HCT116 (cell line): ENCODE measurements around the gene OR5C1. TPM values are rescaled to one million over a fixed set of nuclear protein-coding genes. Genes with fewer than 3 reads are reported as not detected.

ENCODE experiments used
- ATAC-seq: fragments of 200-7000 bp; cut with Tn5 transposase; 2 replicates; pipeline ENCODE4 v1.9.1; 2020; ENCODE audit warnings: mild to moderate bottlenecking, moderate library complexity
- BruUV-seq: library from RNA; stranded (reverse); fragments of 400-500 nt; replicated peaks from 2 replicates; lab custom pipeline; 2021; lab: Mats Ljungman, UMichigan
- CTCF ChIA-PET: fragments of 300-600 bp; sonication (Branson Sonifier 250); formaldehyde crosslinking; loops from one replicate; lab custom pipeline; 2021; ENCODE audit warnings: antibody characterized with exemption; lab: Charles Lee
- POLR2A ChIA-PET: fragments of 300-600, 350-600 bp; sonication (Branson Sonifier 250); formaldehyde crosslinking; loops from one replicate; lab custom pipeline; 2021; ENCODE audit warnings: antibody characterized with exemption; lab: Charles Lee
- RAD21 ChIA-PET, 2 experiments: fragments of 300-600 bp; sonication (Branson Sonifier 250); formaldehyde crosslinking; loops; one replicate each; lab custom pipeline; 2023; ENCODE audit warnings: low total read pairs in 2 of 2; ENCODE audit not compliant: uncharacterized antibody in 2 of 2, unreplicated experiment in 2 of 2, low non-redundant PET in 1 of 2; lab: Charles Lee
- DNase-seq: peaks from one replicate; pipeline ENCODE4 v3.0.0-alpha.2; 2010; ENCODE audit warnings: low read depth, low spot score
- H2AFZ ChIP-seq: fragments of 200-600 bp; shearing (Covaris generic), sonication (generic); 2 replicates; pipeline ENCODE4 v1.6.1; 2017; ENCODE audit warnings: low read depth, mixed run types, mixed read lengths, antibody characterized with exemption, low read length; ENCODE audit not compliant: poor library complexity, severe bottlenecking
- H3K27ac ChIP-seq: 2 replicates; pipeline ENCODE4 v1.5.1; 2012; ENCODE audit warnings: low read depth, low read length
- H3K27me3 ChIP-seq: fragments of 200-600 bp; sonication (generic); 2 replicates; pipeline ENCODE4 v1.6.1; 2016; ENCODE audit warnings: mixed run types, low read length, mixed read lengths; ENCODE audit not compliant: insufficient read depth
- H3K36me3 ChIP-seq, 2 experiments: fragments of 200-500 bp in 1 of 2; fragments of 200-600 bp in 1 of 2; sonication (Bioruptor generic) in 1 of 2; sonication (generic) in 1 of 2; 2 replicates each; pipeline versions ENCODE4 v1.5.1 to v1.6.1; 2014 to 2016; ENCODE audit warnings: low read length in 2 of 2, inconsistent platforms in 1 of 2, mixed read lengths in 1 of 2, mixed run types in 1 of 2; ENCODE audit not compliant: insufficient read depth in 2 of 2, control insufficient read depth in 1 of 2
- H3K4me1 ChIP-seq, 2 experiments: fragments of 200-600 bp in 1 of 2; sonication (generic) in 1 of 2; 2 replicates each; pipeline versions ENCODE4 v1.5.1 to v1.6.1; 2012 to 2017; ENCODE audit warnings: low read length in 2 of 2, inconsistent platforms in 1 of 2, mild to moderate bottlenecking in 1 of 2, mixed read lengths in 1 of 2, mixed run types in 1 of 2, moderate library complexity in 1 of 2; ENCODE audit not compliant: insufficient read depth in 2 of 2, control insufficient read depth in 1 of 2
- H3K4me2 ChIP-seq: fragments of 200-600 bp; sonication (generic); 2 replicates; pipeline ENCODE4 v1.6.1; 2017; ENCODE audit warnings: mixed run types, low read length, mixed read lengths
- H3K4me3 ChIP-seq, 2 experiments: fragments of 200-600 bp in 1 of 2; sonication (generic) in 1 of 2; replicated peaks in 1 of 2; 2 replicates each; pipeline ENCODE4 v1.5.1; 2011 to 2016; ENCODE audit warnings: low read length in 2 of 2, control low read depth in 1 of 2, low read depth in 1 of 2, mild to moderate bottlenecking in 1 of 2, mixed read lengths in 1 of 2, mixed run types in 1 of 2
- H3K79me2 ChIP-seq: fragments of 200-600 bp; sonication (generic); 2 replicates; pipeline ENCODE4 v1.6.1; 2017; ENCODE audit warnings: mild to moderate bottlenecking, mixed run types, low read length, moderate library complexity, mixed read lengths; ENCODE audit not compliant: insufficient read depth
- H3K9ac ChIP-seq: fragments of 200-600 bp; sonication (generic); 2 replicates; pipeline ENCODE4 v1.6.1; 2016; ENCODE audit warnings: low read length, mixed read lengths
- H3K9me2 ChIP-seq: fragments of 200-600 bp; sonication (generic), shearing (Covaris generic); 2 replicates; pipeline ENCODE4 v1.6.1; 2017; ENCODE audit warnings: mixed run types, mild to moderate bottlenecking, moderate library complexity; ENCODE audit not compliant: insufficient read depth
- H3K9me3 ChIP-seq, 2 experiments: fragments of 200-500 bp in 1 of 2; fragments of 200-600 bp in 1 of 2; sonication (Bioruptor generic) in 1 of 2; sonication (generic) in 1 of 2; 2 replicates each; pipeline ENCODE4 v1.6.1; 2014 to 2017; ENCODE audit warnings: low read length in 2 of 2, mixed read lengths in 2 of 2, inconsistent platforms in 1 of 2, low read depth in 1 of 2, mild to moderate bottlenecking in 1 of 2, mixed run types in 1 of 2, moderate library complexity in 1 of 2; ENCODE audit not compliant: control insufficient read depth in 1 of 2, insufficient read depth in 1 of 2
- H4K20me1 ChIP-seq: fragments of 200-600 bp; sonication (generic), shearing (Covaris generic); 2 replicates; pipeline ENCODE4 v1.6.1; 2017; ENCODE audit warnings: mixed run types, mild to moderate bottlenecking, moderate library complexity; ENCODE audit not compliant: insufficient read depth
- CBX3 ChIP-seq: IDR thresholded peaks from 2 replicates; pipeline ENCODE4 v1.6.1; 2012; ENCODE audit warnings: low read depth
- CEBPB ChIP-seq: IDR thresholded peaks from 2 replicates; pipeline ENCODE4 v1.6.1; 2012; ENCODE audit warnings: low read depth
- CTCF ChIP-seq, 3 experiments: fragments of 200-600 bp in 1 of 3; sonication (generic) in 1 of 3; IDR thresholded peaks in 2 of 3; conservative IDR thresholded peaks in 1 of 3; 2 replicates each; pipeline ENCODE4 v1.5.1; 2012 to 2017; ENCODE audit warnings: low read depth in 2 of 3, low read length in 2 of 3, antibody characterized with exemption in 1 of 3, borderline replicate concordance in 1 of 3, control low read depth in 1 of 3, mild to moderate bottlenecking in 1 of 3, mixed read lengths in 1 of 3, mixed run types in 1 of 3, moderate library complexity in 1 of 3; ENCODE audit not compliant: insufficient read depth in 1 of 3
- EZH2phosphoT487 ChIP-seq: fragments of 200-600 bp; IDR thresholded peaks from 2 replicates; pipeline ENCODE4 v1.6.1; 2018; ENCODE audit warnings: antibody characterized with exemption, borderline replicate concordance
- MAX ChIP-seq: IDR thresholded peaks from 2 replicates; pipeline ENCODE4 v1.6.1; 2012
- REST ChIP-seq: IDR thresholded peaks from 2 replicates; pipeline ENCODE4 v1.6.1; 2012; ENCODE audit warnings: low read depth
- ZBTB33 ChIP-seq: IDR thresholded peaks from 2 replicates; pipeline ENCODE4 v1.6.1; 2011; ENCODE audit warnings: mild to moderate bottlenecking, low read length, moderate library complexity; ENCODE audit not compliant: insufficient replicate concordance; ENCODE audit errors: extremely low read depth
- ZFX ChIP-seq: fragments of 450-650 bp; IDR thresholded peaks from 2 replicates; pipeline ENCODE4 v1.6.1; 2017
- intact Hi-C: fragments of 100-400 bp; cut with micrococcal nuclease; formaldehyde crosslinking; loops from 2 replicates; pipeline ENCODE4 v1.10.0; 2022
- total RNA-seq: library from RNA; stranded (reverse); gene quantifications from one replicate; pipeline ENCODE4 v1.2.1, GENCODE V29; 2021; ENCODE audit not compliant: unreplicated experiment

The OR5C1 gene
- total RNA-seq, 1 experiment from 2014 or later, result not detected

GRCh38 chr9:122791872-122792669 is 3.3 kb downstream of the OR5C1 start:
- ChIA-PET POLR2A (no interaction called here), RAD21 (no interaction called here), CTCF (no interaction called here)
- H2AFZ ChIP-seq, result no peak overlapping the region
- H3K27me3 ChIP-seq, result no peaks in the 10 kb centered on the region
- BruUV-seq, result no TSS peak
- no peaks in the 10 kb centered on the region for H3K79me2 ChIP-seq
- no peaks in the 10 kb centered on the region for H3K9me3 ChIP-seq
- no peaks in the 10 kb centered on the region for H3K9me2 ChIP-seq
- H3K9ac ChIP-seq, result no peak overlapping the region
- DNase-seq (no peak), ATAC-seq (no peak)
- H3K4me1 ChIP-seq, result no peaks in the 10 kb centered on the region; a peak in 1 of 4 replicates
- H3K4me3 ChIP-seq, result no peak overlapping the region
- H3K4me2 ChIP-seq, result no peak overlapping the region
- H3K27ac ChIP-seq, result no peak overlapping the region
- H3K36me3 ChIP-seq, result no peaks in the 10 kb centered on the region
- TF ChIP-seq ZBTB33 (no peak), CBX3 (no peak), CEBPB (no peak), ZFX (no peak), CTCF (IDR thresholded peaks at IDR 0.05 in 2 of 3, conservative IDR thresholded peaks at IDR 0.05 in 1 of 3; ENCODE audit: borderline replicate concordance in 1 of 3, insufficient read depth in 1 of 3, low read depth in 2 of 3, low read length in 2 of 3) (no peak), EZH2phosphoT487 (no peak), REST (no peak), MAX (no peak)
- TF ChIP-seq, all 23 proteins: peak for 0
- no peaks in the 10 kb centered on the region for H4K20me1 ChIP-seq
- intact Hi-C loops, result no loop called here
